ENCODE data around the gene C20orf144. TPM values are rescaled to one million over a fixed set of nuclear protein-coding genes. Genes with fewer than 3 reads are reported as not detected.
"Not testable (repeated sequence)": the region's sequence is repeated elsewhere in the genome, so short reads cannot be mapped to it uniquely, and the experiment has no call there.

The C20orf144 gene
- total RNA-seq, 1 donor from 2014 or later, result 0.23 TPM

GRCh38 chr20:33636776-33637175, 25.4 kb upstream of the C20orf144 start:
- DNase-seq, result no peak
- Histone ChIP-seq H3K27me3 (no peaks in the 10 kb centered on the region), H3K9me3 (no peaks in the 10 kb centered on the region), H3K27ac (no peak overlapping the region), H3K36me3 (peaks cover 63% of the 10 kb centered on the region), H3K4me3 (no peak overlapping the region), H3K4me1 (no peaks in the 10 kb centered on the region)
- intact Hi-C loops (cut with DNase I), result no loop called here
- no peak for TF ChIP-seq CTCF (IDR thresholded peaks at IDR 0.05)
- ATAC-seq, result no peak

GRCh38 chr20:33640287-33640686, 21.8 kb upstream of the C20orf144 start:
- Histone ChIP-seq H3K4me1 (no peaks in the 10 kb centered on the region), H3K27ac (no peak overlapping the region), H3K36me3 (peaks cover 83% of the 10 kb centered on the region), H3K4me3 (no peak overlapping the region), H3K9me3 (no peaks in the 10 kb centered on the region), H3K27me3 (no peaks in the 10 kb centered on the region)
- intact Hi-C loops (cut with DNase I), result no loop called here
- DNase-seq, result no peak
- TF ChIP-seq CTCF (IDR thresholded peaks at IDR 0.05), result no peak
- ATAC-seq, result no peak

DNA sequence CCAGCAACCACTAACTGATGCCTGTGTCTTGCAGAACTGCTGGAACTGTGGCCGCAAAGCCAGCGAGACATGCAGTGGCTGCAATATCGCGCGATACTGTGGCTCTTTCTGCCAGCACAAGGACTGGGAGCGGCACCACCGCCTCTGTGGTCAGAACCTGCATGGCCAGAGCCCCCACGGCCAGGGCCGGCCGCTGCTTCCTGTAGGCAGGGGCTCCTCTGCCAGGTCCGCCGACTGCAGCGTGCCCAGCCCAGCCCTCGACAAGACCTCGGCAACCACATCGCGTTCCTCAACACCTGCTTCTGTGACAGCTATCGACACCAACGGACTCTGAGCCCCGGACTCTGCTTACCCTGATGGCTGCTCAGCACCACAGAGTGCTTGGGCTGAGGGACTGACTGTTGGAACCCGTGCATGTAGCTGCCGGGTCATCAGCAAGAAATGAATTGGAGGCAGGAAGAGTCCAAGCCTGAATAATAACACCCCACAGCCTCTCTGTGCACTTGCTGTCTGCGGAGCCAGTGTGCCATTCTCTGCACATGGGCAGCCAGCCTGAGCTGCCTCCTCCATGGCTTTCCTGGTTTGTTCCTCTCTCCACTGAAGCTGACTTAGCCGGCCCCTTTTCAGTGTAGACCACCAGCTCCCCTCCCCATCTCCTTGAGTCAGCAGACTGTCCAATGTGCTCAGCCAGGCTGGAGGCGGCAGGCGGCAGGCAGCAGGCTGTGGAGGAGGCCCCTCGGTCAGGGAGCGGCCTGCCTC, 17.6 kb upstream of the C20orf144 start:
- no peak for TF ChIP-seq CTCF (IDR thresholded peaks at IDR 0.05)
- no peaks in the 10 kb centered on the region for H3K9me3 ChIP-seq
- intact Hi-C loops (cut with DNase I), result no loop called here
- no peak overlapping the region for H3K27ac ChIP-seq
- H3K36me3 ChIP-seq, result peaks cover 56% of the 10 kb centered on the region
- H3K4me1 ChIP-seq, result peaks cover 10% of the 10 kb centered on the region
- ATAC-seq (no peak), DNase-seq (no peak)
- no peaks in the 10 kb centered on the region for H3K27me3 ChIP-seq
- H3K4me3 ChIP-seq, result no peak overlapping the region

DNA sequence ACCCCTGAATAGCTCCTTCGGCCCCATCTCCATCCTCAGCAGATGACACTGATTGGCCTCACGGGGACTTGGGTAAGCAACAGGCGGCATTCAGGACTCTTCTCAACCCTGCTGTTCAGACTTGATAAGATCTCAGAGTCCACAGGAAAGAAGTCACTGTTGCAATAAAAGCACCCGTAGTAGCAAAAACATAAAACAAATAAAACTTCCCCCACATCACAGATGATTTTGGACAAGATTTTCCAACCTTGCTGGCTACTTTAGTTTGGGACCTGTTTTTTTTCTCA, 17.1 kb upstream of the C20orf144 start:
- intact Hi-C loops (cut with DNase I), result no loop called here
- no peak for DNase-seq
- H3K9me3 ChIP-seq, result no peaks in the 10 kb centered on the region
- peaks cover 10% of the 10 kb centered on the region for H3K4me1 ChIP-seq
- no peaks in the 10 kb centered on the region for H3K27me3 ChIP-seq
- no peak overlapping the region for H3K4me3 ChIP-seq
- no peak for ATAC-seq
- peaks cover 51% of the 10 kb centered on the region for H3K36me3 ChIP-seq
- no peak for TF ChIP-seq CTCF (IDR thresholded peaks at IDR 0.05)
- no peak overlapping the region for H3K27ac ChIP-seq

GRCh38 chr20:33645396-33645795, 16.7 kb upstream of the C20orf144 start:
- H3K36me3 ChIP-seq, result peaks cover 47% of the 10 kb centered on the region
- no peak overlapping the region for H3K27ac ChIP-seq
- H3K4me1 ChIP-seq, result peaks cover 10% of the 10 kb centered on the region
- TF ChIP-seq CTCF (IDR thresholded peaks at IDR 0.05), result no peak
- ATAC-seq, result no peak
- H3K4me3 ChIP-seq, result no peak overlapping the region
- no peaks in the 10 kb centered on the region for H3K9me3 ChIP-seq
- no peak for DNase-seq
- H3K27me3 ChIP-seq, result no peaks in the 10 kb centered on the region
- intact Hi-C loops (cut with DNase I), result no loop called here

DNA sequence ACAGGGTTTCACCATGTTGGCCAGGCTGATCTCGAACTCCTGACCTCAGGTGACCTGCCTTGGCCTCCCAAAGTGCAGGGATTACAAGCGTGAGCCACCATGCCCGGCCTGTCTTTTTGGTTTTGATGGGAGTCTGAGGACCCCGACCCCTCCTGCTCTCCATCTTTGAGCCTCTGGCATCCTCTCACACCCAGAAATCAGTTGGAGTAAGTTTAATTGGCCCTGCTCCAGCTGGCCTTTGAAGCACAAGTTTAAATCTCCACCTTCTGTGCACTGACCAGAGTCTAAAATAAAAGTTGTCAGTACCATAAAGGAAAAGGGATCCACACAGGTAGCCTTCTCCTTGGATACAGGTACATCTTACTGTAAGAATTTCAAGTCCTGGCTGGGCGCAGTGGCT, 15.9 kb upstream of the C20orf144 start:
- no peak overlapping the region for H3K27ac ChIP-seq
- peaks cover 39% of the 10 kb centered on the region for H3K36me3 ChIP-seq
- TF ChIP-seq CTCF (IDR thresholded peaks at IDR 0.05), result no peak
- DNase-seq (peak; percentile 11), ATAC-seq (no peak)
- no peaks in the 10 kb centered on the region for H3K9me3 ChIP-seq
- no peaks in the 10 kb centered on the region for H3K27me3 ChIP-seq
- intact Hi-C loops (cut with DNase I), result no loop called here
- H3K4me1 ChIP-seq, result peaks cover 10% of the 10 kb centered on the region
- H3K4me3 ChIP-seq, result no peak overlapping the region

DNA sequence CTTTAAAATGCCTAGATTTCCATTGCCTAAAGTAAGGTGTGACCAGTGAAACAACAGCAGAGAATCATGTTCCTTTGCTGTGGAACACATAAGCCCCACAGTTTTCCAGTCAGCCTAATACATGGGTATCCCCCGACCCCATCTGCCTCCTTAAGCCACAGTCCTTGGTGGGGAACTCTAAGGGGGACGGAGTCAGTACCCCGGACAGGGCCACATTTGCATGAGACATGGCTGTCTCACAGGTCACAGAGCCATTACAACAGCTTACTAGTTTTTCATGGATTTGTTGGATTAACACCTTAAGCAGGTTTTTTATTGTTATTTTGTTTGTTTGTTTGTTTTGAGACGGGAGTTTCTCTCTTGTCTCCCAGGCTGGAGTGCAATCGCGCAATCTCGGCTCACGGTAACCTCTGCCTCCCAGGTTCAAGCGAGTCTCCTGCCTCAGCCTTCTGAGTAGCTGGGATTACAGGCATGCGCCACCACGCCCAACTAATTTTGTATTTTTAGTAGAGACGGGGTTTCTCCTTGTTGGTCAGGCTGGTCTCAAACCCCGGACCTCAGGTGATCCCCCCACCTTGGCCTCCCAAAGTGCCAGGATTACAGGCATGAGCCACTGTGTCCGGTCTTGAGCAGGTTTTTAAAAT, 15.0 kb upstream of the C20orf144 start:
- H3K27me3 ChIP-seq; ATAC-seq; H3K4me3 ChIP-seq; intact Hi-C loops (cut with DNase I); H3K9me3 ChIP-seq: not testable (repeated sequence)
- Histone ChIP-seq H3K4me1 (peaks cover 10% of the 10 kb centered on the region), H3K36me3 (peaks cover 33% of the 10 kb centered on the region), H3K27ac (peak overlapping the region; percentile 3)
- peak; percentile 13 for DNase-seq
